HEK293T (cell line): ENCODE data around the gene METTL21C.
A peak's percentile ranks its signal among the peaks of the same experiment; 100 is the strongest.

ENCODE experiments used
- CTCF ChIA-PET: fragments of 350-600 bp; formaldehyde crosslinking; extraction: SDS; loops from one replicate; lab custom pipeline; 2021; ENCODE audit warnings: antibody characterized with exemption, inconsistent platforms; lab: Yijun Ruan, JAX
- POLR2A ChIA-PET: fragments of 350-600 bp; formaldehyde crosslinking; extraction: SDS; loops from one replicate; lab custom pipeline; 2020; ENCODE audit warnings: antibody characterized with exemption, inconsistent platforms; lab: Yijun Ruan, JAX
- DNase-seq: peaks from one replicate; pipeline ENCODE4 v3.0.0; 2012; ENCODE audit warnings: mixed read lengths; ENCODE audit errors: extremely low spot score
- ARNT ChIP-seq: fragments of 450-650 bp; IDR thresholded peaks from 2 replicates; pipeline ENCODE4 v1.6.1; 2017; ENCODE audit warnings: mild to moderate bottlenecking
- BHLHE40 ChIP-seq: fragments of 450-650 bp; IDR thresholded peaks from 2 replicates; pipeline ENCODE4 v1.6.1; 2016; ENCODE audit warnings: mild to moderate bottlenecking, moderate library complexity, borderline replicate concordance
- CTBP1 ChIP-seq: fragments of 450-650 bp; IDR thresholded peaks from 2 replicates; pipeline ENCODE4 v1.6.1; 2016; ENCODE audit warnings: borderline replicate concordance
- ELF4 ChIP-seq: fragments of 450-650 bp; IDR thresholded peaks from 2 replicates; pipeline ENCODE4 v1.6.1; 2017; ENCODE audit warnings: antibody characterized with exemption
- FOXA1 ChIP-seq: fragments of 450-650 bp; IDR thresholded peaks from 2 replicates; pipeline ENCODE4 v1.6.1; 2016; ENCODE audit warnings: mild to moderate bottlenecking
- FOXK2 ChIP-seq: fragments of 450-650 bp; IDR thresholded peaks from 2 replicates; pipeline ENCODE4 v1.6.1; 2016; ENCODE audit warnings: mild to moderate bottlenecking
- FOXM1 ChIP-seq: fragments of 450-650 bp; IDR thresholded peaks from 2 replicates; pipeline ENCODE4 v1.6.1; 2017; ENCODE audit warnings: mild to moderate bottlenecking, borderline replicate concordance
- HDGF ChIP-seq: fragments of 450-650 bp; IDR thresholded peaks from 2 replicates; pipeline ENCODE4 v1.6.1; 2017; ENCODE audit warnings: antibody characterized with exemption, borderline replicate concordance
- L3MBTL2 ChIP-seq: fragments of 450-650 bp; conservative IDR thresholded peaks from 2 replicates; pipeline ENCODE4 v1.6.1; 2016; ENCODE audit warnings: mild to moderate bottlenecking
- LEF1 ChIP-seq: fragments of 450-650 bp; IDR thresholded peaks from 2 replicates; pipeline ENCODE4 v1.6.1; 2017; ENCODE audit warnings: mild to moderate bottlenecking, borderline replicate concordance
- NFRKB ChIP-seq: fragments of 450-650 bp; IDR thresholded peaks from 2 replicates; pipeline ENCODE4 v1.6.1; 2016; ENCODE audit warnings: mild to moderate bottlenecking, moderate library complexity
- SP1 ChIP-seq: fragments of 450-650 bp; IDR thresholded peaks from 2 replicates; pipeline ENCODE4 v1.6.1; 2017
- SUZ12 ChIP-seq: fragments of 450-650 bp; IDR thresholded peaks from 2 replicates; pipeline ENCODE4 v1.6.1; 2016; ENCODE audit warnings: mild to moderate bottlenecking
- TARDBP ChIP-seq: fragments of 450-650 bp; IDR thresholded peaks from 2 replicates; pipeline ENCODE4 v1.6.1; 2016
- ZNF384 ChIP-seq: fragments of 450-650 bp; IDR thresholded peaks from 2 replicates; pipeline ENCODE4 v1.6.1; 2016
- TF ChIP-seq, protein P1 (sequence below): fragments of 450-650 bp; IDR thresholded peaks from 2 replicates; pipeline ENCODE4 v1.6.1; 2016

The METTL21C gene

DNA sequence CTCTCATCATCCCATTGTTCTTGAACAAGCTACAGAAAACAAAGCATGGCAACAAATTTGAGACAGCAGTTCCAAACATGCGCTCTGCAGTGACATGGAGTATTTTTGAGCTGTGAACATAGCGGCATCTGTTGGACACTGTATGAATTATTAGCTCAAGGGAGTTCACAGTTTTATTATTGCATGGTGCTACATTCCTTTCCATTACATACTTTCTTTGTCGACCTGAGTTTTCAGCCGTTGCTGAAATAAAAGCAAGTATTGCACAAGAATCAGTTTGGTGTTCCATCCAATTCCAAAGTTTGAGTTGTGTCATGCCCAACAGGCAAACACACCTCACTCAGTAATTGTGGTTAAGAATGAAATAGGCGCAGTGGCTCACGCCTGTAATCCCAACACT lies 30.1 kb upstream of the METTL21C start:
- POLR2A ChIA-PET: interaction anchor here (0.7 to 1.4 kb wide), 3 partner anchors 128 to 133 kb away, joined by 3 to 4 read pairs (median 3); partner anchors contain the start of gene TPP2
- TF ChIP-seq ARNT (no peak), NFRKB (no peak), BHLHE40 (no peak), SUZ12 (no peak), L3MBTL2 (no peak), ZNF384 (no peak), ELF4 (no peak), CTBP1 (no peak), HDGF (no peak), SP1 (no peak), FOXM1 (no peak), LEF1 (no peak), FOXA1 (no peak), TARDBP (no peak)
- TF ChIP-seq, protein P1, sequence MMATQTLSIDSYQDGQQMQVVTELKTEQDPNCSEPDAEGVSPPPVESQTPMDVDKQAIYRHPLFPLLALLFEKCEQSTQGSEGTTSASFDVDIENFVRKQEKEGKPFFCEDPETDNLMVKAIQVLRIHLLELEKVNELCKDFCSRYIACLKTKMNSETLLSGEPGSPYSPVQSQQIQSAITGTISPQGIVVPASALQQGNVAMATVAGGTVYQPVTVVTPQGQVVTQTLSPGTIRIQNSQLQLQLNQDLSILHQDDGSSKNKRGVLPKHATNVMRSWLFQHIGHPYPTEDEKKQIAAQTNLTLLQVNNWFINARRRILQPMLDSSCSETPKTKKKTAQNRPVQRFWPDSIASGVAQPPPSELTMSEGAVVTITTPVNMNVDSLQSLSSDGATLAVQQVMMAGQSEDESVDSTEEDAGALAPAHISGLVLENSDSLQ: no peak
- peak; percentile 25 for DNase-seq
- CTCF ChIA-PET: interaction anchor here (0.5 to 1.7 kb wide), 12 partner anchors 10 to 169 kb away, joined by 3 to 17 read pairs (median 4); partner anchors contain the start of gene TPP2

DNA sequence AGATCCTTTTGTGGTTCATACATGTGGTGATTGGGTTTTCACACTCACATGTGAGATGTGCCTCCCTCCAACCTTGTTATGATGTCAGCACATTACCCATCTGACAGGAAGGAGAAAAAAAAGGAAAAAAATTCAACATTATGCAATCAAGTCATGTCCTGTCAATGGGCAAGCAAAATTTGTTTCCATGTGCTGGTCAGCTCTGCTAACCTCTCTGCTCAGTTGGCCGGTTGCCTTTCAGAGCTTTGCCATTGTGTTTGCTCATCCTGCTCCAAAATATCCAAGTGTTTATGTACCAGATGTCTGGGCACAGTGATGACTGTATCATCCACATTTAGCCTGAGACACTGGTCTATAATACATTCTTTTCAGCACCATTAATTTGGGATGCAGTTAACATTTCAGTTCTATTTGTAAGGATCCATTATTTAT lies 27.0 kb upstream of the METTL21C start:
- ChIA-PET CTCF (interaction anchor here (0.6 kb wide), 1 partner anchor 1645 kb away, joined by 3 read pairs; no protein-coding TSS in a partner anchor), POLR2A (no interaction called here)
- TF ChIP-seq TARDBP (no peak), LEF1 (no peak), FOXK2 (no peak), SUZ12 (no peak), SP1 (no peak), FOXA1 (no peak), CTBP1 (no peak), ARNT (no peak), ZNF384 (no peak), BHLHE40 (no peak), ELF4 (no peak), L3MBTL2 (no peak), FOXM1 (no peak), HDGF (no peak), NFRKB (no peak)
- TF ChIP-seq, protein P1: no peak
- DNase-seq: no peak

DNA sequence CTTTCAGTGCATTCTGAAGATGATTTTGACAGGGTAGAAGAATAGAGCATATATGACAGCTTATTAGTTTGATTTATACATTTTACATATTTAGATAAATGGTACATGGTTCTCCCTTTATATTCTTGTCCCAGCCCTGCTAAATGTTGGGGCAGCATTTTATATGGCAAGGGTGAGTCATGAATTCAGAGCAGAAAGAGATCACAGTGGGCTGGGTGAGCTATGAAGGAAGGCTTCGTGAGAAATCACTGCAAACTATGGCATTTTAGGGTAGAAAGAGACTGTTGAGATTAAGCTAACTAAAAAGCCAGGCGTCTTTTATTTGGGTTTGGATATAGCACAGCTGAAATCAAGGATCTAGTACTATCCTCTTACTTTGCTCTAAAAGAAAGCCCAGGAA lies 23.9 kb upstream of the METTL21C start:
- POLR2A ChIA-PET: no interaction called here
- TF ChIP-seq BHLHE40 (no peak), HDGF (no peak), L3MBTL2 (no peak)
- TF ChIP-seq, protein P1: no peak
- DNase-seq: no peak
- CTCF ChIA-PET: no interaction called here

DNA sequence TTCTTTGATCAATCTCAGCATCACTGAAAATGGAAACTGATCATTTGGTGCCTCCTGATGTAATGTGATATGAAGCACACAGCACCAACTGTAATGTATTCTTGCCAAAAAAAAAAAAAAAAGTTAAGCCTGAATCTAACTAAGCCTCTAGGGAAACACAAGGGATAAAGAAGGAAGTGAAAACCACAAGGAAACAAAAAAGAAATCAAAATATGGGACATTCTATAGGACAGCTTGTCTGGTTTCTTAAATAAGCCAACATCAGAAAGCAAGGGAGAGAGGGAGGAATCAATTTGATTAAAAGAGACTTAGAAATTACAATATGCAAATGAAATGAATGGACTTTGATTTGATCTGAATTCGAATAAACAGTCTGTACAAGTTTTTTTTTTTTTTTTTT lies 20.6 kb upstream of the METTL21C start:
- POLR2A ChIA-PET: no interaction called here
- TF ChIP-seq LEF1 (no peak), SP1 (no peak), CTBP1 (no peak), L3MBTL2 (no peak), SUZ12 (no peak), TARDBP (no peak)
- DNase-seq: no peak
- CTCF ChIA-PET: interaction anchor here (1.5 kb wide), 1 partner anchor 9 kb away, joined by 4 read pairs; no protein-coding TSS in a partner anchor

DNA sequence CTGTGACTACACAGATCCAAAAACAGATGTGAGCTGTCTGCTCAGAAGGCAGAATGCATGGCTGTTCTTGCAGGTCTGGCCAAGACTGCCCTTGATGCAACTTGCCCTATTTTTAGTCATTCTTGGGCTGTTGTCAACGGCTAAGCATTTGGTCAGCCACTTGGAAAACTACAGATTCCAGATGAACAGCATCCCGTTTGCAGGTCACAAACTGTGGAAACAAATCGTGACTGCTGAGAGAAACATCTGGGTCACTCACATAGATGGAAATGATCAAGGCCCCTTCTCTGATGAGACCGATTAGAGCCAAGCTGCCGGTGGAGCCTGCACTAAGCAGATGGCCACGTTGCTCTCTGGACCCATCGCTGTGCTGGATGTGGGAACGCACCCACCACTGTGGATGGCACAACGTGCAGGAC lies 15.4 kb upstream of the METTL21C start:
- POLR2A ChIA-PET: no interaction called here
- CTCF ChIA-PET: interaction anchor here (1.3 kb wide), 1 partner anchor 15 kb away, joined by 3 read pairs; no protein-coding TSS in a partner anchor
- TF ChIP-seq TARDBP (no peak), ARNT (no peak), SP1 (no peak), ELF4 (no peak)
- TF ChIP-seq, protein P1: no peak

DNA sequence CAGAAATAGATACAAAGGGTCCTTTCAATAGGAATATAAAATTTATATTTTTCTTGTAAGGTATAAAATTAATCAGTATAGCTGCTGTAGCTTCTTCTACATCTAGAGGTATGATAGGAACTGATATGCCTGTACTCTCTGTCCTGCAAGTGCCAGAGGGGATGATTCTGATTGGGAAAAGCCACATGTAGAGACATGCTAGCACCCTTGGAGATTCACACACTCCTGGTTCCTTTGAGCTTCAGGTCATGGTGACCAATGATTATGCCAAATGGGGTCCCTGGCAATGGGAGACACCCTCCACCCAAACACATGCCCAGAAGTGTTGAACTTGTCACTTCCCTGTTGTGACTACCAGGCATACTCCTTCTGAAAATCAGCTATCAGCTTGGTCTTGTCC lies 14.7 kb upstream of the METTL21C start:
- ChIA-PET CTCF (no interaction called here), POLR2A (no interaction called here)

More for the DNA sequence above, 15.4 kb upstream of the METTL21C start:
- no peak for DNase-seq

More for the DNA sequence above, 14.7 kb upstream of the METTL21C start:
- DNase-seq: no peak
- TF ChIP-seq LEF1: no peak
